HCT116 (cell line): ENCODE data around the gene CCM2. TPM values are rescaled to one million over a fixed set of nuclear protein-coding genes. Genes with fewer than 3 reads are reported as not detected.

Source experiments
- ATAC-seq: fragments of 200-7000 bp; cut with Tn5 transposase; 2 replicates; pipeline ENCODE4 v1.9.1; 2020; ENCODE audit warnings: mild to moderate bottlenecking, moderate library complexity
- BruUV-seq: library from RNA; stranded (reverse); fragments of 400-500 nt; replicated peaks from 2 replicates; lab custom pipeline; 2021; lab: Mats Ljungman, UMichigan
- CTCF ChIA-PET: fragments of 300-600 bp; sonication (Branson Sonifier 250); formaldehyde crosslinking; loops from one replicate; lab custom pipeline; 2021; ENCODE audit warnings: antibody characterized with exemption; lab: Charles Lee
- POLR2A ChIA-PET: fragments of 300-600, 350-600 bp; sonication (Branson Sonifier 250); formaldehyde crosslinking; loops from one replicate; lab custom pipeline; 2021; ENCODE audit warnings: antibody characterized with exemption; lab: Charles Lee
- RAD21 ChIA-PET, 2 experiments: fragments of 300-600 bp; sonication (Branson Sonifier 250); formaldehyde crosslinking; loops; one replicate each; lab custom pipeline; 2023; ENCODE audit warnings: low total read pairs in 2 of 2; ENCODE audit not compliant: uncharacterized antibody in 2 of 2, unreplicated experiment in 2 of 2, low non-redundant PET in 1 of 2; lab: Charles Lee
- DNase-seq: peaks from one replicate; pipeline ENCODE4 v3.0.0-alpha.2; 2010; ENCODE audit warnings: low read depth, low spot score
- H2AFZ ChIP-seq: fragments of 200-600 bp; shearing (Covaris generic), sonication (generic); 2 replicates; pipeline ENCODE4 v1.6.1; 2017; ENCODE audit warnings: low read depth, mixed run types, mixed read lengths, antibody characterized with exemption, low read length; ENCODE audit not compliant: poor library complexity, severe bottlenecking
- H3K27ac ChIP-seq: 2 replicates; pipeline ENCODE4 v1.5.1; 2012; ENCODE audit warnings: low read depth, low read length
- H3K27me3 ChIP-seq: fragments of 200-600 bp; sonication (generic); 2 replicates; pipeline ENCODE4 v1.6.1; 2016; ENCODE audit warnings: mixed run types, low read length, mixed read lengths; ENCODE audit not compliant: insufficient read depth
- H3K36me3 ChIP-seq, 2 experiments: fragments of 200-500 bp in 1 of 2; fragments of 200-600 bp in 1 of 2; sonication (Bioruptor generic) in 1 of 2; sonication (generic) in 1 of 2; 2 replicates each; pipeline versions ENCODE4 v1.5.1 to v1.6.1; 2014 to 2016; ENCODE audit warnings: low read length in 2 of 2, inconsistent platforms in 1 of 2, mixed read lengths in 1 of 2, mixed run types in 1 of 2; ENCODE audit not compliant: insufficient read depth in 2 of 2, control insufficient read depth in 1 of 2
- H3K4me1 ChIP-seq, 2 experiments: fragments of 200-600 bp in 1 of 2; sonication (generic) in 1 of 2; 2 replicates each; pipeline versions ENCODE4 v1.5.1 to v1.6.1; 2012 to 2017; ENCODE audit warnings: low read length in 2 of 2, inconsistent platforms in 1 of 2, mild to moderate bottlenecking in 1 of 2, mixed read lengths in 1 of 2, mixed run types in 1 of 2, moderate library complexity in 1 of 2; ENCODE audit not compliant: insufficient read depth in 2 of 2, control insufficient read depth in 1 of 2
- H3K4me2 ChIP-seq: fragments of 200-600 bp; sonication (generic); 2 replicates; pipeline ENCODE4 v1.6.1; 2017; ENCODE audit warnings: mixed run types, low read length, mixed read lengths
- H3K4me3 ChIP-seq, 2 experiments: fragments of 200-600 bp in 1 of 2; sonication (generic) in 1 of 2; replicated peaks in 1 of 2; 2 replicates each; pipeline ENCODE4 v1.5.1; 2011 to 2016; ENCODE audit warnings: low read length in 2 of 2, control low read depth in 1 of 2, low read depth in 1 of 2, mild to moderate bottlenecking in 1 of 2, mixed read lengths in 1 of 2, mixed run types in 1 of 2
- H3K79me2 ChIP-seq: fragments of 200-600 bp; sonication (generic); 2 replicates; pipeline ENCODE4 v1.6.1; 2017; ENCODE audit warnings: mild to moderate bottlenecking, mixed run types, low read length, moderate library complexity, mixed read lengths; ENCODE audit not compliant: insufficient read depth
- H3K9ac ChIP-seq: fragments of 200-600 bp; sonication (generic); 2 replicates; pipeline ENCODE4 v1.6.1; 2016; ENCODE audit warnings: low read length, mixed read lengths
- H3K9me2 ChIP-seq: fragments of 200-600 bp; sonication (generic), shearing (Covaris generic); 2 replicates; pipeline ENCODE4 v1.6.1; 2017; ENCODE audit warnings: mixed run types, mild to moderate bottlenecking, moderate library complexity; ENCODE audit not compliant: insufficient read depth
- H3K9me3 ChIP-seq, 2 experiments: fragments of 200-500 bp in 1 of 2; fragments of 200-600 bp in 1 of 2; sonication (Bioruptor generic) in 1 of 2; sonication (generic) in 1 of 2; 2 replicates each; pipeline ENCODE4 v1.6.1; 2014 to 2017; ENCODE audit warnings: low read length in 2 of 2, mixed read lengths in 2 of 2, inconsistent platforms in 1 of 2, low read depth in 1 of 2, mild to moderate bottlenecking in 1 of 2, mixed run types in 1 of 2, moderate library complexity in 1 of 2; ENCODE audit not compliant: control insufficient read depth in 1 of 2, insufficient read depth in 1 of 2
- H4K20me1 ChIP-seq: fragments of 200-600 bp; sonication (generic), shearing (Covaris generic); 2 replicates; pipeline ENCODE4 v1.6.1; 2017; ENCODE audit warnings: mixed run types, mild to moderate bottlenecking, moderate library complexity; ENCODE audit not compliant: insufficient read depth
- CTCF ChIP-seq, 3 experiments: fragments of 200-600 bp in 1 of 3; sonication (generic) in 1 of 3; IDR thresholded peaks in 2 of 3; conservative IDR thresholded peaks in 1 of 3; 2 replicates each; pipeline ENCODE4 v1.5.1; 2012 to 2017; ENCODE audit warnings: low read depth in 2 of 3, low read length in 2 of 3, antibody characterized with exemption in 1 of 3, borderline replicate concordance in 1 of 3, control low read depth in 1 of 3, mild to moderate bottlenecking in 1 of 3, mixed read lengths in 1 of 3, mixed run types in 1 of 3, moderate library complexity in 1 of 3; ENCODE audit not compliant: insufficient read depth in 1 of 3
- EGR1 ChIP-seq: IDR thresholded peaks from 2 replicates; pipeline ENCODE4 v1.6.1; 2012; ENCODE audit warnings: low read depth
- EZH2 ChIP-seq: fragments of 200-600 bp; sonication (generic); IDR thresholded peaks from 2 replicates; pipeline ENCODE4 v1.6.1; 2017; ENCODE audit warnings: antibody characterized with exemption, mixed run types
- MAX ChIP-seq: IDR thresholded peaks from 2 replicates; pipeline ENCODE4 v1.6.1; 2012
- POLR2A ChIP-seq: IDR thresholded peaks from 2 replicates; pipeline ENCODE4 v1.7.0; 2011; ENCODE audit warnings: borderline replicate concordance; ENCODE audit not compliant: insufficient read depth, insufficient read length; ENCODE audit errors: extremely low read depth
- POLR2AphosphoS5 ChIP-seq: IDR thresholded peaks from 2 replicates; pipeline ENCODE4 v1.6.1; 2011; ENCODE audit warnings: mild to moderate bottlenecking, low read depth, low read length, moderate library complexity
- SIN3A ChIP-seq: IDR thresholded peaks from 2 replicates; pipeline ENCODE4 v1.6.1; 2012; ENCODE audit warnings: low read depth
- SP1 ChIP-seq: IDR thresholded peaks from 2 replicates; pipeline ENCODE4 v1.6.1; 2012; ENCODE audit warnings: low read depth
- SRF ChIP-seq: IDR thresholded peaks from 2 replicates; pipeline ENCODE4 v1.6.1; 2012; ENCODE audit warnings: low read depth
- YY1 ChIP-seq: IDR thresholded peaks from 2 replicates; pipeline ENCODE4 v1.6.1; 2011; ENCODE audit warnings: low read length, low read depth, moderate library complexity, mild to moderate bottlenecking; ENCODE audit not compliant: insufficient replicate concordance; ENCODE audit errors: extremely low read depth
- ZBTB33 ChIP-seq: IDR thresholded peaks from 2 replicates; pipeline ENCODE4 v1.6.1; 2011; ENCODE audit warnings: mild to moderate bottlenecking, low read length, moderate library complexity; ENCODE audit not compliant: insufficient replicate concordance; ENCODE audit errors: extremely low read depth
- ZFX ChIP-seq: fragments of 450-650 bp; IDR thresholded peaks from 2 replicates; pipeline ENCODE4 v1.6.1; 2017
- intact Hi-C: fragments of 100-400 bp; cut with micrococcal nuclease; formaldehyde crosslinking; loops from 2 replicates; pipeline ENCODE4 v1.10.0; 2022
- total RNA-seq: library from RNA; stranded (reverse); gene quantifications from one replicate; pipeline ENCODE4 v1.2.1, GENCODE V29; 2021; ENCODE audit not compliant: unreplicated experiment

Gene CCM2
- total RNA-seq, 1 experiment from 2014 or later, result 34.4 TPM

GRCh38 chr7:44999245-45000092, 532 bp upstream of the CCM2 start:
- H3K4me3 ChIP-seq, result peak overlapping the region; percentile 53 to 73
- H3K9ac ChIP-seq, result peak overlapping the region; percentile 82
- intact Hi-C loops, result loop anchor here (1.0 to 2.0 kb wide), 2 partner anchors 13 to 111 kb away; partner anchors contain the start of gene TBRG4
- H2AFZ ChIP-seq, result peak overlapping the region; percentile 100
- H3K4me1 ChIP-seq, result peaks cover 0 to 19% of the 10 kb centered on the region in 2 experiments; a peak in 2 of 4 replicates
- no peaks in the 10 kb centered on the region for H3K9me2 ChIP-seq
- BruUV-seq, result TSS peak; percentile 88
- H3K9me3 ChIP-seq, result no peaks in the 10 kb centered on the region
- H3K4me2 ChIP-seq, result peak overlapping the region; percentile 99
- peaks cover 33% of the 10 kb centered on the region for H3K79me2 ChIP-seq
- POLR2A ChIA-PET, result interaction anchor here (0.5 to 1.2 kb wide), 5 partner anchors 11 to 417 kb away, joined by 3 to 8 read pairs (median 4); partner anchors contain the start of gene TMED4
- H3K27ac ChIP-seq, result peak overlapping the region; percentile 55
- H3K27me3 ChIP-seq, result no peaks in the 10 kb centered on the region
- RAD21 ChIA-PET, result interaction anchor here in 1 of 2 experiments (0.6 to 0.7 kb wide), 2 partner anchors 67 to 142 kb away, joined by 4 to 6 read pairs; no protein-coding TSS in a partner anchor
- ATAC-seq (peak; percentile 92), DNase-seq (peak; percentile 96)
- no peaks in the 10 kb centered on the region for H4K20me1 ChIP-seq
- H3K36me3 ChIP-seq, result no peaks in the 10 kb centered on the region
- CTCF ChIA-PET, result interaction anchor here (0.6 to 1.3 kb wide), 5 partner anchors 20 to 141 kb away, joined by 3 to 6 read pairs (median 3); no protein-coding TSS in a partner anchor
- TF ChIP-seq ZBTB33 (peak; percentile 86), MAX (peak; percentile 48), EGR1 (peak; percentile 83), YY1 (peak; percentile 87), ZFX (no peak), SRF (peak; percentile 22; the same call in 1 of the 2 replicates), EZH2 (no peak), CTCF (IDR thresholded peaks at IDR 0.05 in 2 of 3, conservative IDR thresholded peaks at IDR 0.05 in 1 of 3; ENCODE audit: borderline replicate concordance in 1 of 3, insufficient read depth in 1 of 3, low read depth in 2 of 3, low read length in 2 of 3) (no peak), SP1 (peak; percentile 64; the same call in 1 of the 2 replicates), POLR2A (peak; percentile 41), POLR2AphosphoS5 (peak; percentile 51; the same call in 1 of the 2 replicates), SIN3A (peak; percentile 56)
